Skeletal muscle satellite cell (primary cell): ENCODE measurements around the gene LSM12. TPM values are rescaled to one million over a fixed set of nuclear protein-coding genes. Genes with fewer than 3 reads are reported as not detected.

ENCODE experiments used
- H3K27me3 ChIP-seq: 2 replicates; pipeline ENCODE4 v1.7.0; 2013; ENCODE audit warnings: low read length; ENCODE audit not compliant: control insufficient read depth, insufficient read depth
- H3K36me3 ChIP-seq: 2 replicates; pipeline ENCODE4 v1.7.0; 2013; ENCODE audit warnings: mild to moderate bottlenecking, control low read depth, low read length; ENCODE audit not compliant: insufficient read depth
- H3K4me1 ChIP-seq: 2 replicates; pipeline ENCODE4 v1.7.0; 2013; ENCODE audit warnings: low read length; ENCODE audit not compliant: control insufficient read depth, insufficient read depth
- H3K4me2 ChIP-seq: 2 replicates; pipeline ENCODE4 v1.7.0; 2013; ENCODE audit warnings: mild to moderate bottlenecking, low read length
- H3K4me3 ChIP-seq: 2 replicates; pipeline ENCODE4 v1.7.0; 2013; ENCODE audit warnings: low read length
- H3K9ac ChIP-seq: 2 replicates; pipeline ENCODE4 v1.7.0; 2013; ENCODE audit warnings: mild to moderate bottlenecking, low read depth, low read length, moderate library complexity
- H3K9me3 ChIP-seq: replicated peaks from 2 replicates; pipeline ENCODE4 v1.7.0; 2013; ENCODE audit warnings: mild to moderate bottlenecking, control low read depth, low read length
- small RNA-seq: library from RNA; depleted of rRNA; stranded (forward); fragments of <200 nt; gene quantifications from one replicate; pipeline ENCODE3, GENCODE V24; 2012

The LSM12 gene

DNA sequence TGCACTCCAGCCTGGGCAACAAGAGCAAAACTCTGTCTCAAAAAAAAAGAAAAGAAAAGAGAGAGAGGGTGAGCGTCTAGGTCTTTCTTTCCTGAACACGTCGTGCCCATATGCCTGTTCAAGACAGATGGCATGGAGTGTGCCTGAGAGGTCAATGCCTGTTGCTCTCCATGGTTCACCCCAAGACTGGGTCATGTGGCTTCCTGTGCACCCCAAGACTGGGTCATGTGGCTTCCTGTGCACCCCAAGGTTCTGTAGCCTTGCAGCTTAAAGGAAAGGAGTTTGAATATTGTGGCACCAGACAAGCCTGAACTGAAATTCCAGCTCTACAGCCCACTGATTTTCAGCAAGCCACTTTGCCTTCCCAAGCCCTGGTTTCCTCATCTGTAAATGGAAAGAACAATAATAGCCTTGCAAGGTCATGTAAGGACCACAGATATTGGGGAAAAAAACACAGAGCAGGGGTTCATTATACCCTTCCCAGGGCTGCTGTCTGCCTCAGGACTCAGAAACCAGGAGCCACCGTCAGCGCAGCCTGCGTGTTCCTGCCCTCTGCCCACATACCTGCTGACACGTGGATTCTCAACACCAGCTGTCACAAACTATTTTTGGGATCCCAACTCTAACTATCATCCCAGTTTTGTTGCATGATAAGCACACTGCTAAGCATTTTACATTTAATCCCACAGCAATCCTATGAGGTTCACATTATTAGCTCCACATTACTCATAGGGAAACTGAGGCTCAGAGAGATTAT is 80.1 kb downstream of the LSM12 start:
- Histone ChIP-seq H3K36me3 (no peaks in the 10 kb centered on the region), H3K4me3 (no peak overlapping the region), H3K27me3 (peaks cover 29% of the 10 kb centered on the region), H3K9me3 (no peaks in the 10 kb centered on the region), H3K4me2 (no peak overlapping the region), H3K4me1 (peaks cover 13% of the 10 kb centered on the region), H3K9ac (no peak overlapping the region)

GRCh38 chr17:43984521-43984920 is 82.0 kb downstream of the LSM12 start:
- Histone ChIP-seq H3K9me3 (no peaks in the 10 kb centered on the region), H3K27me3 (peaks cover 41% of the 10 kb centered on the region), H3K36me3 (no peaks in the 10 kb centered on the region), H3K4me3 (peak overlapping the region; percentile 66), H3K9ac (peak overlapping the region; percentile 69), H3K4me2 (peak overlapping the region; percentile 94), H3K4me1 (peaks cover 13% of the 10 kb centered on the region)

Small RNAs within 50 kb of the gene (small RNA-seq; reads per million reads assigned to genes)
- gene RF00012 = not detected
